ENCODE data around the gene DDX55.

The DDX55 gene

GRCh38 chr12:123617580-123617979 is 15.7 kb downstream of the DDX55 start:
- TF ChIP-seq CTCF (IDR thresholded peaks at IDR 0.05; ENCODE audit: low read depth, low read length) (no peak), EZH2phosphoT487 (IDR thresholded peaks at IDR 0.05; ENCODE audit: low read depth) (no peak)
- no peak overlapping the region for H3K9ac ChIP-seq (ENCODE audit: low read length)
- H2AFZ ChIP-seq (ENCODE audit: low read depth, low read length) = no peak overlapping the region
- no peaks in the 10 kb centered on the region for H3K27me3 ChIP-seq (ENCODE audit: low read depth, low read length)
- peaks cover 75% of the 10 kb centered on the region for H3K36me3 ChIP-seq (replicated peaks; ENCODE audit: low read depth, low read length)
- H3K4me1 ChIP-seq (ENCODE audit: low read length) = no peaks in the 10 kb centered on the region
- no peaks in the 10 kb centered on the region; the same call in 1 of the 2 replicates for H3K79me2 ChIP-seq (ENCODE audit: low read length)
- no peak overlapping the region for H3K27ac ChIP-seq (ENCODE audit: low read length)
- H4K20me1 ChIP-seq (ENCODE audit: insufficient read depth, low read length) = no peaks in the 10 kb centered on the region; the same call in 1 of the 2 replicates
- no peak overlapping the region for H3K4me2 ChIP-seq (ENCODE audit: low read length)
- H3K4me3 ChIP-seq (ENCODE audit: low read length) = no peak overlapping the region
- H3K9me3 ChIP-seq (ENCODE audit: insufficient read depth, low read length) = no peaks in the 10 kb centered on the region

- Histone ChIP-seq H3K27ac (ENCODE audit: low read length) (no peak overlapping the region), H3K79me2 (ENCODE audit: low read length) (no peaks in the 10 kb centered on the region), H4K20me1 (ENCODE audit: insufficient read depth, low read length) (no peaks in the 10 kb centered on the region; the same call in 1 of the 2 replicates), H3K36me3 (replicated peaks; ENCODE audit: low read depth, low read length) (peaks cover 61% of the 10 kb centered on the region), H3K4me1 (ENCODE audit: low read length) (no peaks in the 10 kb centered on the region), H3K4me2 (ENCODE audit: low read length) (no peak overlapping the region), H3K4me3 (ENCODE audit: low read length) (no peak overlapping the region), H3K9me3 (ENCODE audit: insufficient read depth, low read length) (no peaks in the 10 kb centered on the region), H3K9ac (ENCODE audit: low read length) (no peak overlapping the region), H3K27me3 (ENCODE audit: low read depth, low read length) (no peaks in the 10 kb centered on the region), H2AFZ (ENCODE audit: low read depth, low read length) (no peak overlapping the region)
- TF ChIP-seq EZH2phosphoT487 (IDR thresholded peaks at IDR 0.05; ENCODE audit: low read depth) (no peak), CTCF (IDR thresholded peaks at IDR 0.05; ENCODE audit: low read depth, low read length) (no peak)
Observed at GRCh38 chr12:123621101-123621500, 19.2 kb downstream of the DDX55 start.

- Histone ChIP-seq H3K27ac (ENCODE audit: low read length) (no peak overlapping the region), H3K9ac (ENCODE audit: low read length) (no peak overlapping the region), H3K79me2 (ENCODE audit: low read length) (no peaks in the 10 kb centered on the region), H3K27me3 (ENCODE audit: low read depth, low read length) (no peaks in the 10 kb centered on the region), H3K4me3 (ENCODE audit: low read length) (no peak overlapping the region), H3K36me3 (replicated peaks; ENCODE audit: low read depth, low read length) (peaks cover 61% of the 10 kb centered on the region), H4K20me1 (ENCODE audit: insufficient read depth, low read length) (no peaks in the 10 kb centered on the region; the same call in 1 of the 2 replicates), H3K4me2 (ENCODE audit: low read length) (no peak overlapping the region), H2AFZ (ENCODE audit: low read depth, low read length) (no peak overlapping the region), H3K4me1 (ENCODE audit: low read length) (no peaks in the 10 kb centered on the region), H3K9me3 (ENCODE audit: insufficient read depth, low read length) (no peaks in the 10 kb centered on the region)
- TF ChIP-seq EZH2phosphoT487 (IDR thresholded peaks at IDR 0.05; ENCODE audit: low read depth) = no peak
- no peak for TF ChIP-seq CTCF (IDR thresholded peaks at IDR 0.05; ENCODE audit: low read depth, low read length)
Observed at GRCh38 chr12:123621619-123622530, 20.0 kb downstream of the DDX55 start.

- peaks cover 20% of the 10 kb centered on the region for H3K36me3 ChIP-seq (replicated peaks; ENCODE audit: low read depth, low read length)
- H3K27me3 ChIP-seq (ENCODE audit: low read depth, low read length) = no peaks in the 10 kb centered on the region
- TF ChIP-seq CTCF (IDR thresholded peaks at IDR 0.05; ENCODE audit: low read depth, low read length) = no peak
- TF ChIP-seq EZH2phosphoT487 (IDR thresholded peaks at IDR 0.05; ENCODE audit: low read depth) = no peak
- peaks cover 55% of the 10 kb centered on the region for H3K79me2 ChIP-seq (ENCODE audit: low read length)
- H3K27ac ChIP-seq (ENCODE audit: low read length) = peak within 1 kb of the TSS; percentile 43
- no peaks in the 10 kb centered on the region for H4K20me1 ChIP-seq (ENCODE audit: insufficient read depth, low read length)
- peak within 1 kb of the TSS; percentile 84 for H3K9ac ChIP-seq (ENCODE audit: low read length)
- peaks cover 10% of the 10 kb centered on the region for H3K4me1 ChIP-seq (ENCODE audit: low read length)
- peak within 1 kb of the TSS; percentile 86 for H3K4me3 ChIP-seq (ENCODE audit: low read length)
- peak within 1 kb of the TSS; percentile 70 for H2AFZ ChIP-seq (ENCODE audit: low read depth, low read length)
- no peaks in the 10 kb centered on the region for H3K9me3 ChIP-seq (ENCODE audit: insufficient read depth, low read length)
- peak within 1 kb of the TSS; percentile 97 for H3K4me2 ChIP-seq (ENCODE audit: low read length)
Observed at GRCh38 chr12:123633379-123634141, 31.7 kb downstream of the DDX55 start, which contains the start of the genes EIF2B1 and GTF2H3. Gene EIF2B1, minus strand, starts transcription at chr12:123633686. Its CDS starts 129 bp downstream, at chr12:123633557. Gene GTF2H3, plus strand, starts transcription at chr12:123633829. Its CDS starts 31 bp downstream, at chr12:123633860.

Data from OCI-LY3 (cell line).